Islet precursor cell (in vitro differentiated cells): ENCODE measurements around the gene HTRA2.

Experiments used
- DNase-seq: peaks from one replicate; pipeline ENCODE4 v3.0.0-alpha.2; 2018

HTRA2 gene

GRCh38 chr2:74529357-74530238, at the start of gene HTRA2, which contains the start of gene AUP1:
HTRA2 (plus strand) TSS chr2:74529933; CDS start chr2:74530007, 74 bp downstream.
AUP1 (minus strand) TSS chr2:74529706; CDS start chr2:74529629, 77 bp downstream.
- peak; percentile 99 for DNase-seq

- no peak for DNase-seq
These were observed 48.3 kb upstream of the HTRA2 start for GRCh38 chr2:74481431-74481830.

- peak; percentile 61 for DNase-seq
These were observed 47.6 kb upstream of the HTRA2 start for GRCh38 chr2:74481961-74482800.

GRCh38 chr2:74482801-74483674, 46.7 kb upstream of the HTRA2 start, which contains the start of the genes CCDC142 and TTC31:
CCDC142 (minus strand) TSS chr2:74482998; CDS start chr2:74482837, 161 bp downstream.
TTC31 (plus strand) TSS chr2:74483081; CDS start chr2:74483096, 15 bp downstream.
- peak; percentile 97 for DNase-seq

GRCh38 chr2:74483675-74484164, 46.0 kb upstream of the HTRA2 start:
- peak; percentile 31 for DNase-seq

- no peak for DNase-seq
These were observed 43.6 kb upstream of the HTRA2 start for GRCh38 chr2:74486141-74486540.

- no peak for DNase-seq
These were observed 40.9 kb upstream of the HTRA2 start for GRCh38 chr2:74488643-74489481.

GRCh38 chr2:74489906-74490305, 39.8 kb upstream of the HTRA2 start:
- DNase-seq: no peak

GRCh38 chr2:74491648-74492544, 37.8 kb upstream of the HTRA2 start:
- no peak for DNase-seq

GRCh38 chr2:74493546-74493945, 36.2 kb upstream of the HTRA2 start:
- DNase-seq: no peak

GRCh38 chr2:74495440-74495839, 34.3 kb upstream of the HTRA2 start:
- DNase-seq: peak; percentile 35

- peak; percentile 38 for DNase-seq
These were observed 32.5 kb upstream of the HTRA2 start for GRCh38 chr2:74496997-74497776.

- peak; percentile 77 for DNase-seq
These were observed 31.8 kb upstream of the HTRA2 start for GRCh38 chr2:74497777-74498499.

- DNase-seq: peak; percentile 73
These were observed 31.1 kb upstream of the HTRA2 start for GRCh38 chr2:74498500-74499266.

GRCh38 chr2:74499267-74499939, 30.3 kb upstream of the HTRA2 start, which contains the start of gene LBX2:
LBX2 (minus strand) TSS chr2:74499603; CDS start chr2:74499537, 66 bp downstream.
- DNase-seq: peak; percentile 70

GRCh38 chr2:74499940-74500577, 29.7 kb upstream of the HTRA2 start:
- DNase-seq: no peak

GRCh38 chr2:74500578-74500946, 29.2 kb upstream of the HTRA2 start:
- DNase-seq: no peak
